HG02610 (cell line): ENCODE results near the gene ABHD3.
"Not testable (repeated sequence)": the region's sequence is repeated elsewhere in the genome, so short reads cannot be mapped to it uniquely, and the experiment has no call there.

Experiments used
- ATAC-seq: cut with Tn5 transposase; IDR thresholded peaks from one replicate; pipeline ENCODE4 v1.9.1; 2021; ENCODE audit warnings: mild to moderate bottlenecking, moderate library complexity; ENCODE audit not compliant: unreplicated experiment

Gene ABHD3

GRCh38 chr18:21704603-21705364, at the start of gene ABHD3:
ABHD3 (minus strand) TSS chr18:21704774; CDS start chr18:21704665, 109 bp downstream.
- peak; percentile 93 for ATAC-seq

GRCh38 chr18:21747764-21748693, 43.5 kb upstream of the ABHD3 start:
- ATAC-seq, result no peak

- ATAC-seq, result no peak
These were observed 42.7 kb upstream of the ABHD3 start for GRCh38 chr18:21747268-21747667.

- no peak for ATAC-seq
These were observed 40.7 kb upstream of the ABHD3 start for GRCh38 chr18:21745231-21745630.

- ATAC-seq, result no peak
These were observed 38.7 kb upstream of the ABHD3 start for GRCh38 chr18:21743166-21743832.

- no peak for ATAC-seq
These were observed 37.7 kb upstream of the ABHD3 start for GRCh38 chr18:21742315-21742687.

GRCh38 chr18:21741562-21742314, 37.2 kb upstream of the ABHD3 start:
- peak; percentile 17 for ATAC-seq

GRCh38 chr18:21741312-21741561, 36.7 kb upstream of the ABHD3 start:
- no peak for ATAC-seq

- ATAC-seq, result peak; percentile 98
These were observed 36.2 kb upstream of the ABHD3 start, which contains the start of gene MIB1 for GRCh38 chr18:21740538-21741311. MIB1 (plus strand) TSS chr18:21740792; CDS start chr18:21741584, 792 bp downstream.

GRCh38 chr18:21739604-21740537, 35.3 kb upstream of the ABHD3 start:
- peak; percentile 9 for ATAC-seq

GRCh38 chr18:21736926-21737325, 32.4 kb upstream of the ABHD3 start:
- ATAC-seq, result not testable (repeated sequence)

GRCh38 chr18:21735452-21736015, 31.0 kb upstream of the ABHD3 start:
- no peak for ATAC-seq

GRCh38 chr18:21733011-21733410, 28.4 kb upstream of the ABHD3 start:
- no peak for ATAC-seq

GRCh38 chr18:21727702-21728101, 23.1 kb upstream of the ABHD3 start:
- ATAC-seq, result no peak

GRCh38 chr18:21725201-21725600, 20.6 kb upstream of the ABHD3 start:
- ATAC-seq, result no peak

- no peak for ATAC-seq
These were observed 18.1 kb upstream of the ABHD3 start for GRCh38 chr18:21722687-21723086.

GRCh38 chr18:21714474-21714873, 9.9 kb upstream of the ABHD3 start:
- ATAC-seq, result peak; percentile 88

- ATAC-seq, result not testable (repeated sequence)
These were observed 2.6 kb upstream of the ABHD3 start for GRCh38 chr18:21707130-21707529.
